GM10248 (cell line): ENCODE measurements around the gene B3GLCT.
"Not testable (repeated sequence)": the region's sequence is repeated elsewhere in the genome, so short reads cannot be mapped to it uniquely, and the experiment has no call there.

Experiments
- CTCF ChIA-PET: fragments of 300-600 bp; sonication (Branson Sonifier 250); formaldehyde crosslinking; extraction: SDS; loops from one replicate; lab custom pipeline; 2021; ENCODE audit warnings: antibody characterized with exemption; lab: Yijun Ruan, JAX
- POLR2A ChIA-PET: fragments of 350-650 bp; sonication (Branson Sonifier 250); formaldehyde crosslinking; extraction: SDS; loops from one replicate; lab custom pipeline; 2020; ENCODE audit warnings: antibody characterized with exemption; lab: Yijun Ruan, JAX
- DNase-seq: peaks from one replicate; pipeline ENCODE4 v3.0.0; 2012; ENCODE audit errors: extremely low spot score
- CTCF ChIP-seq: IDR thresholded peaks from 2 replicates; pipeline ENCODE4 v1.5.1; 2012; ENCODE audit warnings: mild to moderate bottlenecking, low read depth; ENCODE audit errors: extremely low read depth, missing control alignments, control extremely low read depth

B3GLCT gene

GRCh38 chr13:31168736-31169135 is 31.0 kb upstream of the B3GLCT start:
- no peak for DNase-seq
- POLR2A ChIA-PET = no interaction called here
- CTCF ChIA-PET = interaction anchor here (1.1 kb wide), 1 partner anchor 193 kb away, joined by 3 read pairs; no protein-coding TSS in a partner anchor
- no peak for TF ChIP-seq CTCF

GRCh38 chr13:31172001-31172400 is 27.8 kb upstream of the B3GLCT start:
- ChIA-PET POLR2A (no interaction called here), CTCF (no interaction called here)
- no peak for TF ChIP-seq CTCF
- no peak for DNase-seq

- DNase-seq = no peak
- no peak for TF ChIP-seq CTCF
- CTCF ChIA-PET = interaction anchor here (0.7 to 1.2 kb wide), 2 partner anchors 25 to 27 kb away, joined by 3 read pairs; partner anchors contain the start of gene B3GLCT
- POLR2A ChIA-PET = no interaction called here
These were observed 27.2 kb upstream of the B3GLCT start for GRCh38 chr13:31172535-31172934.

- no peak for TF ChIP-seq CTCF
- no peak for DNase-seq
- CTCF ChIA-PET = no interaction called here
- POLR2A ChIA-PET = no interaction called here
These were observed 25.8 kb upstream of the B3GLCT start for GRCh38 chr13:31174018-31174417.

- no peak for TF ChIP-seq CTCF
- CTCF ChIA-PET = interaction anchor here (0.6 kb wide), 1 partner anchor 15 kb away, joined by 3 read pairs; no protein-coding TSS in a partner anchor
- POLR2A ChIA-PET = interaction anchor here (0.7 kb wide), 1 partner anchor 305 kb away, joined by 3 read pairs; no protein-coding TSS in a partner anchor
- no peak for DNase-seq
These were observed 23.8 kb upstream of the B3GLCT start for GRCh38 chr13:31175847-31176532.

- POLR2A ChIA-PET, DNase-seq: not testable (repeated sequence)
- CTCF ChIA-PET = interaction anchor here (1.0 to 1.4 kb wide), 2 partner anchors 10 to 59 kb away, joined by 3 read pairs; no protein-coding TSS in a partner anchor
These were observed 21.8 kb upstream of the B3GLCT start for GRCh38 chr13:31177813-31178495.

- ChIA-PET CTCF (interaction anchor here (1.0 to 1.4 kb wide), 3 partner anchors 9 to 57 kb away, joined by 3 read pairs; no protein-coding TSS in a partner anchor), POLR2A (no interaction called here)
- no peak for TF ChIP-seq CTCF
- no peak for DNase-seq
These were observed 20.5 kb upstream of the B3GLCT start for GRCh38 chr13:31179241-31179640.
